ENCODE measurements around the gene MALSU1.

The MALSU1 gene

DNA sequence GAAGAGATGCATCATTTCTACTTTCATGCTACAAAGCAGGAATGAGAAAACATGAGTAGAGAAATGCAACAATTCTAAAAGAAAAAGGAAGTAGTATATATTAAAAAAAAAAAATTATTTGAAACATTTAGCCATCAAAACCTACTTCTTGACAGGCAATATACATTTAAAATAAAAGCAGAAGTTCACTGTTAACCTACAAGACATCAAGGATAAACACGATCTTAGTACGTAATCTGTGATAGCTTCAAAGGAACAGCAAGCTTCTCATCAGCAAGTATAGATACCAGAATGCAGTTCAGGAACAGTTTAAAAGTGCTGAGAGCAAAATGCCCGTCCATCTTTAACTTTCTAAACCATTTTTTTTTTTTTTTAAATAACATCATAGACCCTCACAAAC is 36.9 kb downstream of the MALSU1 start:
- Histone ChIP-seq H4K20me1 (ENCODE audit: insufficient read depth) (0 out of 2 replicates have a peak, but pooled peaks cover 3% of the 10 kb centered on the region), H3K4me2 (no peak overlapping the region), H3K79me2 (ENCODE audit: insufficient read depth, low read depth) (peaks cover 13% of the 10 kb centered on the region; the same call in 1 of the 2 replicates), H3K27me3 (ENCODE audit: insufficient read depth, low read depth) (no peaks in the 10 kb centered on the region), H3K27ac (no peak overlapping the region), H2AFZ (ENCODE audit: low read depth) (no peak overlapping the region), H3K9ac (no peak overlapping the region), H3K4me3 (IDR thresholded peaks at IDR 0.05; ENCODE audit: insufficient read depth, low read depth, low read length) (no peak overlapping the region), H3K4me1 (ENCODE audit: low read depth, poor library complexity, severe bottlenecking) (peaks cover 6% of the 10 kb centered on the region), H3K36me3 (ENCODE audit: insufficient read depth) (peaks cover 5% of the 10 kb centered on the region; the same call in 1 of the 2 replicates)
- TF ChIP-seq, protein P1, sequence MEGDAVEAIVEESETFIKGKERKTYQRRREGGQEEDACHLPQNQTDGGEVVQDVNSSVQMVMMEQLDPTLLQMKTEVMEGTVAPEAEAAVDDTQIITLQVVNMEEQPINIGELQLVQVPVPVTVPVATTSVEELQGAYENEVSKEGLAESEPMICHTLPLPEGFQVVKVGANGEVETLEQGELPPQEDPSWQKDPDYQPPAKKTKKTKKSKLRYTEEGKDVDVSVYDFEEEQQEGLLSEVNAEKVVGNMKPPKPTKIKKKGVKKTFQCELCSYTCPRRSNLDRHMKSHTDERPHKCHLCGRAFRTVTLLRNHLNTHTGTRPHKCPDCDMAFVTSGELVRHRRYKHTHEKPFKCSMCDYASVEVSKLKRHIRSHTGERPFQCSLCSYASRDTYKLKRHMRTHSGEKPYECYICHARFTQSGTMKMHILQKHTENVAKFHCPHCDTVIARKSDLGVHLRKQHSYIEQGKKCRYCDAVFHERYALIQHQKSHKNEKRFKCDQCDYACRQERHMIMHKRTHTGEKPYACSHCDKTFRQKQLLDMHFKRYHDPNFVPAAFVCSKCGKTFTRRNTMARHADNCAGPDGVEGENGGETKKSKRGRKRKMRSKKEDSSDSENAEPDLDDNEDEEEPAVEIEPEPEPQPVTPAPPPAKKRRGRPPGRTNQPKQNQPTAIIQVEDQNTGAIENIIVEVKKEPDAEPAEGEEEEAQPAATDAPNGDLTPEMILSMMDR (conservative IDR thresholded peaks at IDR 0.05; ENCODE audit: low read depth, low read length) = no peak

- Histone ChIP-seq H2AFZ (ENCODE audit: low read depth) (no peak overlapping the region), H3K36me3 (ENCODE audit: insufficient read depth) (peaks cover 5% of the 10 kb centered on the region; the same call in 1 of the 2 replicates)
- TF ChIP-seq, protein P1 (conservative IDR thresholded peaks at IDR 0.05; ENCODE audit: low read depth, low read length) = no peak
Measured at GRCh38 chr7:23336799-23337283, 37.7 kb downstream of the MALSU1 start.

GRCh38 chr7:23337374-23337773 is 38.2 kb downstream of the MALSU1 start:
- 0 out of 2 replicates have a peak, but pooled peaks cover 3% of the 10 kb centered on the region for H4K20me1 ChIP-seq (ENCODE audit: insufficient read depth)
- H3K36me3 ChIP-seq (ENCODE audit: insufficient read depth) = peaks cover 5% of the 10 kb centered on the region; the same call in 1 of the 2 replicates
- peaks cover 10% of the 10 kb centered on the region; the same call in 1 of the 2 replicates for H3K79me2 ChIP-seq (ENCODE audit: insufficient read depth, low read depth)
- no peak overlapping the region for H2AFZ ChIP-seq (ENCODE audit: low read depth)
- H3K27me3 ChIP-seq (ENCODE audit: insufficient read depth, low read depth) = no peaks in the 10 kb centered on the region
- no peak overlapping the region for H3K4me2 ChIP-seq
- TF ChIP-seq, protein P1 (conservative IDR thresholded peaks at IDR 0.05; ENCODE audit: low read depth, low read length) = no peak
- no peak overlapping the region for H3K27ac ChIP-seq
- H3K4me1 ChIP-seq (ENCODE audit: low read depth, poor library complexity, severe bottlenecking) = no peaks in the 10 kb centered on the region
- H3K9ac ChIP-seq = no peak overlapping the region
- no peak overlapping the region for H3K4me3 ChIP-seq (IDR thresholded peaks at IDR 0.05; ENCODE audit: insufficient read depth, low read depth, low read length)

More at GRCh38 chr7:23336799-23337283, 37.7 kb downstream of the MALSU1 start:
- H3K4me3 ChIP-seq (IDR thresholded peaks at IDR 0.05; ENCODE audit: insufficient read depth, low read depth, low read length) = no peak overlapping the region
- H3K27me3 ChIP-seq (ENCODE audit: insufficient read depth, low read depth) = no peaks in the 10 kb centered on the region
- H3K27ac ChIP-seq = no peak overlapping the region
- H3K9ac ChIP-seq = no peak overlapping the region
- peaks cover 13% of the 10 kb centered on the region; the same call in 1 of the 2 replicates for H3K79me2 ChIP-seq (ENCODE audit: insufficient read depth, low read depth)
- H4K20me1 ChIP-seq (ENCODE audit: insufficient read depth) = 0 out of 2 replicates have a peak, but pooled peaks cover 3% of the 10 kb centered on the region
- no peak overlapping the region for H3K4me2 ChIP-seq
- H3K4me1 ChIP-seq (ENCODE audit: low read depth, poor library complexity, severe bottlenecking) = no peaks in the 10 kb centered on the region

DNA sequence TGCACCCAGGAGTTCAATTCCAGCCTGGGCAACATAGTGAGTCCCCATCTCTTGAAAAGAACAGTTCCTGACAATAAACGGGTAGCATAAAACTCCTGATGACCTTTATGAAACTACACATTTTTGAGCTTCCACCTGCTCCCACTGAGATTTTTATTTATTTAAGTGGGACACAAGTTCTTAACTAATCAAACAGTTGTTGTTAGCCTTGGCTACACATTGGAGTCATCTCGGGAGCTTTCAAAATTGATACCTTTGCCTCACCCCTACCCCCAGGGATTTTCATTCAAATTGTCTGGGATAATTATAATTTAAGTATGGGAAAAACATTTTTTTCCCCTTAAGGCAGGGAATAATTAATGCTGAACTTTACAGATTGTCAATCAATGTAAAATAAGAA is 39.3 kb downstream of the MALSU1 start:
- Histone ChIP-seq H3K4me1 (ENCODE audit: low read depth, poor library complexity, severe bottlenecking) (no peaks in the 10 kb centered on the region), H3K27ac (no peak overlapping the region), H3K79me2 (ENCODE audit: insufficient read depth, low read depth) (no peaks in the 10 kb centered on the region; the same call in 1 of the 2 replicates), H2AFZ (ENCODE audit: low read depth) (no peak overlapping the region), H3K4me3 (IDR thresholded peaks at IDR 0.05; ENCODE audit: insufficient read depth, low read depth, low read length) (no peak overlapping the region), H3K4me2 (no peak overlapping the region), H3K27me3 (ENCODE audit: insufficient read depth, low read depth) (no peaks in the 10 kb centered on the region), H4K20me1 (ENCODE audit: insufficient read depth) (0 out of 2 replicates have a peak, but pooled peaks cover 3% of the 10 kb centered on the region), H3K9ac (no peak overlapping the region), H3K36me3 (ENCODE audit: insufficient read depth) (peaks cover 5% of the 10 kb centered on the region; the same call in 1 of the 2 replicates)
- TF ChIP-seq, protein P1 (conservative IDR thresholded peaks at IDR 0.05; ENCODE audit: low read depth, low read length) = no peak
